ENCODE measurements around the gene ITCH. TPM values are rescaled to one million over a fixed set of nuclear protein-coding genes. Genes with fewer than 3 reads are reported as not detected.
"Not testable (repeated sequence)": the region's sequence is repeated elsewhere in the genome, so short reads cannot be mapped to it uniquely, and the experiment has no call there.

The ITCH gene
- total RNA-seq, 4 donors from 2014 or later = 50.3 to 64.3 (median 52.8) TPM

DNA sequence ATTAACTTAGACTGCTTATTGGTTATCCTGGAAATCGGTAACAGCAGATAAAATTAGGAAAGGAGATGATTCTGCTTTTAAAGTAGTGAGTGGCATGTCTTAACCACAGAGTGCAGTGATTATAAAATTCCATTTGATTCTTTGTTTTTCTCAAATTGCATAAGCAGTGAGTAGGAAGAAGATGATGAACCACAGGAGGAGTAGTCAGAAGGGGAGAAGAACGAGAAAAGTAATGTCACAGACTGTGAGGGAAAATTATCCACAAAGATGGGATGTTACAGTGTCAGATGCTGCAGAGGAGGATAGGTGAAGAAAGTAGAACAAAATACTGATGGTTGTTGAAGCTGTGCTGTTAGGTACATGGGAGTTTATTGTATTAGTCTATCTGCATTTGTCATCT lies 63.0 kb downstream of the ITCH start:
- Histone ChIP-seq H3K27ac (replicated peaks in 1 of 4) (no peak overlapping the region), H3K9me3 (no peaks in the 10 kb centered on the region), H3K4me1 (peaks cover 0 to 11% (median 0%) of the 10 kb centered on the region in 4 donors), H3K36me3 (peaks cover 19 to 72% (median 41%) of the 10 kb centered on the region in 4 donors), H3K27me3 (no peaks in the 10 kb centered on the region), H3K4me3 (no peak overlapping the region)
- 80% methylated on average over 2 of the region's 2 CpGs for WGBS
- intact Hi-C loops (cut with DNase I) = no loop called here
- no peak for DNase-seq (ENCODE audit: extremely low spot score)
- no peak for TF ChIP-seq EP300 (IDR thresholded peaks at IDR 0.05)
- no peak for TF ChIP-seq CTCF (IDR thresholded peaks at IDR 0.05)
- no peak for TF ChIP-seq POLR2AphosphoS5 (IDR thresholded peaks at IDR 0.05)
- no peak for TF ChIP-seq POLR2A (IDR thresholded peaks at IDR 0.05; ENCODE audit: low read depth)

GRCh38 chr20:34427331-34427730 lies 64.3 kb downstream of the ITCH start:
- DNase-seq (ENCODE audit: extremely low spot score) = no peak
- H3K4me3 ChIP-seq = no peak overlapping the region
- H3K4me1 ChIP-seq = peaks cover 0 to 8% (median 0%) of the 10 kb centered on the region in 4 donors
- no peak overlapping the region for H3K27ac ChIP-seq (replicated peaks in 1 of 4)
- 60% methylated on average over 3 of the region's 3 CpGs for WGBS
- H3K27me3 ChIP-seq = no peaks in the 10 kb centered on the region
- TF ChIP-seq POLR2AphosphoS5 (IDR thresholded peaks at IDR 0.05) (no peak), CTCF (IDR thresholded peaks at IDR 0.05) (no peak)
- peaks cover 19 to 68% (median 37%) of the 10 kb centered on the region in 4 donors for H3K36me3 ChIP-seq
- no peaks in the 10 kb centered on the region for H3K9me3 ChIP-seq
- intact Hi-C loops (cut with DNase I) = no loop called here

- no peak for DNase-seq (ENCODE audit: extremely low spot score)
- intact Hi-C loops (cut with DNase I) = no loop called here
- TF ChIP-seq POLR2A (IDR thresholded peaks at IDR 0.05; ENCODE audit: low read depth) = no peak
- TF ChIP-seq POLR2AphosphoS5 (IDR thresholded peaks at IDR 0.05) = no peak
- TF ChIP-seq CTCF (IDR thresholded peaks at IDR 0.05) = no peak
- TF ChIP-seq EP300 (IDR thresholded peaks at IDR 0.05) = no peak
- Histone ChIP-seq H3K9me3 (no peaks in the 10 kb centered on the region), H3K4me1 (peaks cover 0 to 8% (median 0%) of the 10 kb centered on the region in 4 donors), H3K27me3 (no peaks in the 10 kb centered on the region), H3K27ac (replicated peaks in 1 of 4) (no peak overlapping the region), H3K36me3 (peaks cover 19 to 72% (median 39%) of the 10 kb centered on the region in 4 donors), H3K4me3 (no peak overlapping the region)
Observed at GRCh38 chr20:34427784-34428183, 64.7 kb downstream of the ITCH start.

DNA sequence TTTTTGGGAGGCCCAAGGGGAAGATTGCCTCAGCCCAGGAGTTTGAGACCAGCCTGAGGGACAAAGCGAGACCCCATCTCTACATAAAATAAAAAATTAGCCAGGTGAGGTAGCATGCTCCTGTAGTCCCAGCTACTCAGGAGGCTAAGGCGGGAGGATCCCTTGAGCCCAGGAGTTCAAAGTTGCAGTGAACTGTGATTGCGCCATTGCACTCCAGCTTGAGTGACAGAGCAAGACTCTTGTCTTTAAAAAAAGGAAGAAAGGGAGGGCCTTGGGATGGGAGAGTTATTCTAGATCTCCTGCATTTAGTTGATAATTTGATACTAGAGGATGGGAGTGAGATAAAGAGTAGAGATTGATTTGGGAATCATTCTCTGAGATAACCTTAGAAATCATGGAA lies 68.1 kb downstream of the ITCH start:
- intact Hi-C loops (cut with DNase I) = no loop called here
- Histone ChIP-seq H3K36me3 (peaks cover 7 to 50% (median 30%) of the 10 kb centered on the region in 4 donors), H3K9me3 (no peaks in the 10 kb centered on the region), H3K27me3 (no peaks in the 10 kb centered on the region), H3K4me1 (peaks cover 0 to 18% (median 0%) of the 10 kb centered on the region in 4 donors), H3K4me3 (no peak overlapping the region), H3K27ac (replicated peaks in 1 of 4) (no peak overlapping the region)
- WGBS = 97% methylated on average over 3 of the region's 3 CpGs
- TF ChIP-seq POLR2A (IDR thresholded peaks at IDR 0.05; ENCODE audit: low read depth) = no peak
- no peak for TF ChIP-seq EP300 (IDR thresholded peaks at IDR 0.05)
- no peak for TF ChIP-seq POLR2AphosphoS5 (IDR thresholded peaks at IDR 0.05)
- no peak for TF ChIP-seq CTCF (IDR thresholded peaks at IDR 0.05)
- DNase-seq (ENCODE audit: extremely low spot score) = no peak

DNA sequence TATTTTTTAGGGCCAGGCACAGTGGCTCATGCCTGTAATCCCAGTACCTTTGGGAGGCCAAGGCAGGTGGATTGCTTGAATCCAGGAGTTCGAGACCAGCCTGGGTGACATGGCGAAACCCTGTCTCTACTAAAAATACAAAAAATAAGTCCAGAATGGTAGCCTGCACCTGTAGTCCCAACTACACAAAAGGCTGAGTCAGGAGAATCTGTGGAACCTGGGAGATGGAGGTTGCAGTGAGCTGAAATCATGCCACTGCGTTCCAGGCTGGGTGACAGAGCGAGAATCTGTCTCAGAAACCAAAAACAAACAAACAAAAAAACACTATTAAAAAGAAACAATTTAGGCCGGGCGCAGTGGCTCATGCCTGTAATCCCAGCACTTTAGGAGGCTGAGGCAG lies 69.6 kb downstream of the ITCH start:
- intact Hi-C loops (cut with DNase I) = not testable (repeated sequence)

More for the DNA sequence above, 69.6 kb downstream of the ITCH start:
- not testable (repeated sequence) for H3K4me3 ChIP-seq; H3K27me3 ChIP-seq; H3K27ac ChIP-seq (replicated peaks in 1 of 4); H3K9me3 ChIP-seq; DNase-seq (ENCODE audit: extremely low spot score)
- Histone ChIP-seq H3K4me1 (peaks cover 0 to 18% (median 6%) of the 10 kb centered on the region in 4 donors), H3K36me3 (peaks cover 7 to 51% (median 27%) of the 10 kb centered on the region in 4 donors)
- over 99% methylated on average over 6 of the region's 6 CpGs for WGBS
